Epithelial cell of proximal tubule (primary cell): ENCODE measurements around the gene EMC6. TPM values are rescaled to one million over a fixed set of nuclear protein-coding genes. Genes with fewer than 3 reads are reported as not detected.
A peak's percentile ranks its signal among the peaks of the same experiment; 100 is the strongest.

Source experiments
- DNase-seq: peaks from one replicate; pipeline ENCODE4 v3.0.0-alpha.2; 2011; ENCODE audit warnings: low read depth
- H3K4me3 ChIP-seq: 2 replicates; pipeline ENCODE4 v1.5.1; 2011; ENCODE audit warnings: low read depth, mild to moderate bottlenecking, low read length
- CTCF ChIP-seq: conservative IDR thresholded peaks from 2 replicates; pipeline ENCODE4 v1.5.1; 2012; ENCODE audit warnings: low read depth, mild to moderate bottlenecking, low read length
- total RNA-seq: library from RNA; depleted of rRNA; stranded (reverse); fragments of >200 nt; gene quantifications from 2 replicates; pipeline ENCODE4 v1.2.3, GENCODE V29; 2015

Gene EMC6
- total RNA-seq, 1 donor from 2014 or later = 25.6 TPM

- TF ChIP-seq CTCF = no peak
- no peak overlapping the region for H3K4me3 ChIP-seq
- DNase-seq = no peak
Observed at GRCh38 chr17:3660311-3660891, 8.2 kb upstream of the EMC6 start.

GRCh38 chr17:3663102-3664011 lies 5.3 kb upstream of the EMC6 start:
- TF ChIP-seq CTCF = no peak
- DNase-seq = no peak
- no peak overlapping the region for H3K4me3 ChIP-seq

GRCh38 chr17:3665834-3666233 lies 2.8 kb upstream of the EMC6 start:
- DNase-seq = no peak
- no peak overlapping the region for H3K4me3 ChIP-seq
- no peak for TF ChIP-seq CTCF

- no peak for TF ChIP-seq CTCF
- no peak for DNase-seq
- peak overlapping the region; percentile 30 for H3K4me3 ChIP-seq
Observed at GRCh38 chr17:3666516-3666915, 2.1 kb upstream of the EMC6 start.

GRCh38 chr17:3667366-3668278 lies 990 bp upstream of the EMC6 start:
- H3K4me3 ChIP-seq = peak overlapping the region; percentile 97
- no peak for DNase-seq
- TF ChIP-seq CTCF = peak; percentile 6

- no peak for DNase-seq
- TF ChIP-seq CTCF = no peak
- H3K4me3 ChIP-seq = peak overlapping the region; percentile 97
Observed at GRCh38 chr17:3669085-3669347, 404 bp downstream of the EMC6 start.
